22Rv1 (cell line): ENCODE measurements around the gene TAL2.

Experiments
- H3K27ac ChIP-seq: fragments of 450-650 bp; 2 replicates; pipeline ENCODE4 v1.5.1; 2017
- CTCF ChIP-seq: fragments of 450-650 bp; IDR thresholded peaks from 2 replicates; pipeline ENCODE4 v1.5.1; 2017; ENCODE audit warnings: mild to moderate bottlenecking
- ZFX ChIP-seq: fragments of 450-650 bp; IDR thresholded peaks from 2 replicates; pipeline ENCODE4 v1.6.1; 2017; ENCODE audit warnings: antibody characterized with exemption, borderline replicate concordance

The TAL2 gene

GRCh38 chr9:105662184-105663104, at the start of gene TAL2:
Gene TAL2 (plus strand): TSS chr9:105662457. CDS start chr9:105662497, 40 bp downstream.
- TF ChIP-seq ZFX (no peak), CTCF (no peak)
- H3K27ac ChIP-seq: no peak within 1 kb of the TSS

GRCh38 chr9:105621001-105621400, 41.3 kb upstream of the TAL2 start:
- H3K27ac ChIP-seq: no peak overlapping the region
- TF ChIP-seq ZFX (no peak), CTCF (no peak)

- no peak overlapping the region for H3K27ac ChIP-seq
- TF ChIP-seq CTCF (no peak), ZFX (no peak)
These were observed 37.2 kb upstream of the TAL2 start for GRCh38 chr9:105625088-105625487.

GRCh38 chr9:105632807-105633206, 29.4 kb upstream of the TAL2 start:
- TF ChIP-seq ZFX (no peak), CTCF (no peak)
- H3K27ac ChIP-seq: no peak overlapping the region

GRCh38 chr9:105633411-105633810, 28.8 kb upstream of the TAL2 start:
- no peak overlapping the region for H3K27ac ChIP-seq
- TF ChIP-seq CTCF: no peak
- TF ChIP-seq ZFX: no peak

DNA sequence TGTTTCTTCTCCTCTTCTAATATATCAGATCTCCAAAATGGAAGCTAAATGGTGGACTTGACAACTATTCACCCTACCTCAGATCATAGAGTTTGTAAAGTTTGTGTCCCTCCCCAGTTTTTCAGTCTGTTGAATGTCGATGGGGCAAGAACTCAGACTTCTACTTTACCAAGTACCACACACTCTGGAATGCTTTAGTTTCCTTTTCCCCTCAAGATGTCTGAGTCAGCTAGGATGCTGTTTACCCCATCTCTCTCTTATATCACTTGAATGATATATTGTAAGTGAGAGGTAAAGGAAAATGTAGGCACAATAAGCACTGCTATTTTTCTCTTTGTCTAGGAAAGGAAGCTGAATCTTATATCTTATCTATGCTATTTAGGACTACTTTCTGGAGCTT, 25.9 kb upstream of the TAL2 start:
- no peak overlapping the region for H3K27ac ChIP-seq

More for the DNA sequence above, 25.9 kb upstream of the TAL2 start:
- TF ChIP-seq CTCF: no peak
- TF ChIP-seq ZFX: no peak
